Endodermal cell (in vitro differentiated cells): ENCODE results near the gene KDM6A. TPM values are rescaled to one million over a fixed set of nuclear protein-coding genes. Genes with fewer than 3 reads are reported as not detected.

Experiments
- DNase-seq: peaks from one replicate; pipeline ENCODE4 v3.0.0-alpha.2; 2017
- H3K27ac ChIP-seq: 2 replicates; pipeline ENCODE4 v1.5.1; 2013; ENCODE audit warnings: mild to moderate bottlenecking, low read depth, low read length, moderate library complexity
- H3K27me3 ChIP-seq: 2 replicates; pipeline ENCODE4 v1.6.1; 2013; ENCODE audit warnings: mild to moderate bottlenecking, low read length, moderate library complexity; ENCODE audit not compliant: insufficient read depth, control insufficient read depth, poor library complexity, severe bottlenecking
- H3K36me3 ChIP-seq: 2 replicates; pipeline ENCODE4 v1.7.0; 2013; ENCODE audit warnings: mild to moderate bottlenecking, low read length, moderate library complexity; ENCODE audit not compliant: control insufficient read depth, insufficient read depth
- H3K4me1 ChIP-seq: one replicate; pipeline ENCODE4 v1.7.0; 2013; ENCODE audit warnings: low read length; ENCODE audit not compliant: control insufficient read depth, insufficient read depth
- H3K4me3 ChIP-seq: 2 replicates; pipeline ENCODE4 v1.5.1; 2013; ENCODE audit warnings: mild to moderate bottlenecking, low read length, moderate library complexity
- H3K9ac ChIP-seq: 2 replicates; pipeline ENCODE4 v1.6.1; 2013; ENCODE audit warnings: mild to moderate bottlenecking, low read length, moderate library complexity; ENCODE audit not compliant: poor library complexity, severe bottlenecking; ENCODE audit errors: extremely low read depth
- H3K9me3 ChIP-seq: 2 replicates; pipeline ENCODE4 v1.6.1; 2013; ENCODE audit warnings: mild to moderate bottlenecking, low read length, moderate library complexity; ENCODE audit not compliant: control insufficient read depth
- H3K27ac Mint-ChIP-seq: 2 replicates; pipeline ENCODE4 v1.8.0; 2020; ENCODE audit warnings: mixed read lengths
- H3K27me3 Mint-ChIP-seq: 2 replicates; pipeline ENCODE4 v1.8.0; 2021; ENCODE audit warnings: mild to moderate bottlenecking, mixed read lengths; ENCODE audit not compliant: insufficient read depth
- H3K36me3 Mint-ChIP-seq: 2 replicates; pipeline ENCODE4 v1.8.0; 2020; ENCODE audit warnings: low read depth, mixed read lengths
- H3K4me1 Mint-ChIP-seq: 2 replicates; pipeline ENCODE4 v1.8.0; 2020; ENCODE audit warnings: mixed read lengths
- H3K4me3 Mint-ChIP-seq: 2 replicates; pipeline ENCODE4 v1.8.0; 2020; ENCODE audit warnings: mild to moderate bottlenecking, moderate library complexity, mixed read lengths
- H3K9me3 Mint-ChIP-seq: 2 replicates; pipeline ENCODE4 v1.8.0; 2020; ENCODE audit warnings: mild to moderate bottlenecking, mixed read lengths
- CTCF ChIP-seq: fragments of 200-600 bp; sonication (generic); conservative IDR thresholded peaks from 2 replicates; pipeline ENCODE4 v1.5.0; 2021; ENCODE audit warnings: antibody characterized with exemption, mild to moderate bottlenecking
- WGBS, 2 experiments: methylation state at CpG; one replicate each; pipeline versions ENCODE4 v1.1.5 to v1.1.7; 2013; ENCODE audit warnings: missing lambda C conversion rate in 2 of 2, mixed read lengths in 1 of 2; ENCODE audit not compliant: insufficient coverage in 1 of 2, insufficient read length in 1 of 2; 5-methylcytosine and 5-hydroxymethylcytosine counted together
- total RNA-seq, 2 donors: library from RNA; stranded (reverse); fragmentation: NEBNext Ultra II Directional in 1 of 2; extraction: Animal tissue kit (Norgen Biotek cat#: 25700) in 1 of 2; gene quantifications; 2 replicates in 1 of 2; 3 replicates in 1 of 2; pipeline ENCODE4 v1.2.1, GENCODE V29; 2021

KDM6A gene
- total RNA-seq, 2 donors from 2014 or later: 62.1 to 64.6 TPM

DNA sequence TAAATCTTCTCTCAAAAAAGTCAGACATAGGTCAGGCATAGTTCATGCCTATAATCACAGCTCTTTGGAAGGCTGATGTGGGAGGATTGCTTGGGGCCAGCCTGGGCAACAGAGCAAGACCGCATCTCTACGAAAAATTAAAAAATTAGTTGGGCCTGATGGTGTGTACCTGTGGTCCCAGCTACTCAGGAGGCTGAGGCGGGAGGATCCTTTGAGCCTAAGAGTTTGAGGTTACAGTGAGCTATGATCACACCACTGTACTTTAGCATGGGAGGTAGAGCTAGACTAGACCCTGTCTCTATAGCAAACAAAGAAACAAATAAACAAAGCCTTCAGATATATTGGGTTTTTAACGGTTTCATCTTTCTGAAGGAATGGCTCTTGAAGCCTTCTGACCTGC lies 265.5 kb downstream of the KDM6A start:
- H3K4me3 Mint-ChIP-seq: no peak overlapping the region
- TF ChIP-seq CTCF: no peak
- H3K9me3 Mint-ChIP-seq: peaks cover 43% of the 10 kb centered on the region
- Histone ChIP-seq H3K9ac (no peak overlapping the region), H3K4me1 (no peaks in the 10 kb centered on the region), H3K27ac (no peak overlapping the region), H3K36me3 (no peaks in the 10 kb centered on the region), H3K27me3 (no peaks in the 10 kb centered on the region), H3K9me3 (no peaks in the 10 kb centered on the region), H3K4me3 (no peak overlapping the region)
- no peak overlapping the region for H3K27ac Mint-ChIP-seq
- WGBS, 2 experiments: 92 to 93% methylated on average over 2 to 4 of the region's 4 CpGs
- no peaks in the 10 kb centered on the region for H3K4me1 Mint-ChIP-seq
- DNase-seq: no peak
- H3K27me3 Mint-ChIP-seq: no peaks in the 10 kb centered on the region
- no peaks in the 10 kb centered on the region for H3K36me3 Mint-ChIP-seq

DNA sequence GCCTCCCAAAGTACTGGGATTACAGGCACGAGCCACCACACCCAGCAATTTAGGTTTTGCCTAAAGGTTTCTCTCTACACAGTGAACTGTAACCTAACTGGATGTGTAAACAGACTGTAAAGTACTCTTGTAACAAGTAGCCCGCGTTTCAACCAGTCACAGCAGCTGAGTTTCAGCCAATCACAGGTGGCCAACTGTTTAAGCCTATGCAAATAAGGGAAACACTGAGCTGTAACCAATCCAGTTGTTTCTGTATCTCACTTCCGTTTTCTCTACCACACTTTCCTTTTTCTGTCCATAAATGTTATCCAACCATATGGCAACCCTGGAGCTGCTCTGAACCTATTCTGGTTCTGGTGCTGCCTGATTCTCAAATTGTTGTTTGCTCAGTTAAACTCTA lies 267.8 kb downstream of the KDM6A start:
- H3K27me3 Mint-ChIP-seq: no peaks in the 10 kb centered on the region
- no peak overlapping the region for H3K27ac Mint-ChIP-seq
- Histone ChIP-seq H3K27me3 (no peaks in the 10 kb centered on the region), H3K9me3 (no peaks in the 10 kb centered on the region), H3K4me3 (no peak overlapping the region), H3K27ac (no peak overlapping the region), H3K9ac (no peak overlapping the region), H3K4me1 (no peaks in the 10 kb centered on the region), H3K36me3 (no peaks in the 10 kb centered on the region)
- H3K4me1 Mint-ChIP-seq: no peaks in the 10 kb centered on the region
- DNase-seq: no peak
- H3K36me3 Mint-ChIP-seq: no peaks in the 10 kb centered on the region
- TF ChIP-seq CTCF: no peak
- H3K4me3 Mint-ChIP-seq: no peak overlapping the region
- 98 to 100% methylated on average over 2 to 4 of the region's 4 CpGs for WGBS, 2 experiments
- H3K9me3 Mint-ChIP-seq: peaks cover 33% of the 10 kb centered on the region

DNA sequence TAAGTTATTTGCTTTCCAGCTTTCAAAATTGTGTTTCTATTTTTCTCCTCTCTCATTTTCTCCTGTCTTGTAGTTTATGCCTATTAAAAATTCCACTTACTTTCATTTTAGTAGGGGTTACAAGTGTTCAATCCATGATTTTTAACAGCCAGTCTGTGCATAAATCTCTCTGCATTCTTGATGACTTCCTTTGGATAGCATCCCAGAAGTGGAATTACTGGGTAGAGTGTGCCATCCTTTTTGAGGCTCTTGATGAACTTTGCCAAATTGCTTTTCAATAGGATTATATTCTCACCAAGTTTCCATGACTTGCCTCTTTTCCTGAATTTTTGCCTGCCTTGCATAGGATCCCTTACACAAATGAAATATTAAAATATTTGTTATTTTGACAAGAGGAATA lies 269.2 kb downstream of the KDM6A start:
- no peaks in the 10 kb centered on the region for H3K27me3 ChIP-seq
- no peak overlapping the region for H3K9ac ChIP-seq
- H3K9me3 ChIP-seq: no peaks in the 10 kb centered on the region
- Mint-ChIP-seq H3K27ac (no peak overlapping the region), H3K4me1 (no peaks in the 10 kb centered on the region), H3K4me3 (no peak overlapping the region), H3K36me3 (no peaks in the 10 kb centered on the region), H3K9me3 (peaks cover 43% of the 10 kb centered on the region), H3K27me3 (no peaks in the 10 kb centered on the region)
- TF ChIP-seq CTCF: no peak
- H3K4me1 ChIP-seq: no peaks in the 10 kb centered on the region
- H3K4me3 ChIP-seq: no peak overlapping the region
- DNase-seq: no peak
- H3K36me3 ChIP-seq: no peaks in the 10 kb centered on the region
- H3K27ac ChIP-seq: no peak overlapping the region
